T-helper 22 cell (primary cell): ENCODE data around the gene DPH5.
A peak's percentile ranks its signal among the peaks of the same experiment; 100 is the strongest.
"Not testable (repeated sequence)": the region's sequence is repeated elsewhere in the genome, so short reads cannot be mapped to it uniquely, and the experiment has no call there.

Experiments used
- DNase-seq: peaks from one replicate; pipeline ENCODE4 v3.0.0-alpha.2; 2020; ENCODE audit warnings: low read depth

The DPH5 gene, protein sequence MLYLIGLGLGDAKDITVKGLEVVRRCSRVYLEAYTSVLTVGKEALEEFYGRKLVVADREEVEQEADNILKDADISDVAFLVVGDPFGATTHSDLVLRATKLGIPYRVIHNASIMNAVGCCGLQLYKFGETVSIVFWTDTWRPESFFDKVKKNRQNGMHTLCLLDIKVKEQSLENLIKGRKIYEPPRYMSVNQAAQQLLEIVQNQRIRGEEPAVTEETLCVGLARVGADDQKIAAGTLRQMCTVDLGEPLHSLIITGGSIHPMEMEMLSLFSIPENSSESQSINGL

DNA sequence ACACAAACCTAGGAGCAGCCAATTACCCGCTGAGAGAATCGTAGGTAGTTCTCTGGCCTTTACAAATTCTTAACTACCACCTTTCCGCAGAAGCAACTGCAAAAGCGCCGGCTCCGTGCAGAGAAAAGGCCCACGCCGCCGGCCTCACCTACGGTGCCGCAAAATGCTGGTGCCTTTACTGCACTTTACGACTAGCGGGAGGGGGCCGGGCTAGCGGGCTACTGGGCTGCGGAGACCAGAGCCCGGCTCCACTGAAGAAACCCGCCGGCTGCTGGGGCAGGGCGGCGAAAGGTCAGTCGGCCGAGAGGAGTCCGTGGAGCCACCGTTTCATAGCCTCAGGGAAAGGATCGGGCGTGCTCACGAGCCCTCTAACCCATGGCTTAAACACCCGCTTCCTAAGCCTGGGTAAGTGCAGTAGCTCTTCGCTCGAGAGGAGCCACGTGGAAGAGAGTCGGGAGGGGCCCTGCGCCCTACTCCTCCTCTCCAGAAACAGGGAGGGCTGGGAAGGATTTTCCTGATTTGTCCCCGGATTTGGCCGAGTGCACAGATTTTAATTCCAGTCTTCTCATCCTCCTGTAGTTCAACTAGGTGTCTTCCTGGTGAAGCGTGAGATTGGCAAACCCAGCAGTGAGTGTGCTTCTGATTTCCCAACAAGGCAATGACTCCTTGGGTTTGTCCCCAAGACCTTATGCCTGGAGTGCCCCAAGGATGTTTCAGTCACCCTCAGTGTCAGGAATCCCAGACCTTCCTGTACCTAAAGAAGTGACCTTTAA, at the start of gene DPH5:
Gene DPH5 (minus strand): TSS at position 128 of the 773 bp plus-strand sequence. CDS start 341 bp downstream, outside the sequence.
- DNase-seq = peak; percentile 73

DNA sequence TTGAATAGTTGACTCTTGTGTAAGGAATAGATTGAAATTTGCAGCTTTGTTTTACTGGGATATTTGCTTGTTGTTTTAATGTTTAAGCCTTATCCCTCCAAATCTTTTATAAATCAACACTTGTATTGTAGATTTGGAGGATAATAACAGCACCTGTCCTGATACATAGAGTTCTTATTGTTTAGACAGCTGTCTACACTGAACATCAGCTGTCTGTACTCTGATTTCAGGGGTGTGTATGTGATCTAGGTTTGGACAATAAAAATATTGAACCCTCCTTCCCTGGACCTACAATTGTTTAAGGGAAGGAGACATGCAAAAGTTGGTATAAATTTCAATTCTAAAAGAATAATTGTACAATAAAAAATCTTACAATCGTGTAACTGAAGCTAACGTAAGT, 48.3 kb upstream of the DPH5 start:
- no peak for DNase-seq

DNA sequence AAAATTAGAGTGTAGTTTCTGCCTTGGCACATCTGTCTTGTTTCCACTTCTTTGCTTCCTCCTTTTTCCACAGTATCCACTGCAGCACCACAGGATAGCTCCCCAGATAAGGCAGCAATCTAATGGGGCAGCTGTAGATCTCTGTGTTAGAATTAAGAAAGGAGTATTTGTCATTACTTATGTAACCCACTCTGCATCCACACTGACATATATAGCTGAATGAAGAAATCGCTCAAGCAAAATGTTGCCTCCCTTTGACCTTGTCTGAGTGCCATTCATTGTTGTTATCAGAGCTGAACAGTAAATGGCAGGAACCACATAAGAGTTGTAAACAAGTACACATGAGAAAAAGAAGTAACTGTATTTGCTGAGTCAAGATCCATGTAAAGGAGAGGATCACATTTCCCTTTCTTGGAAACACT, 45.9 kb upstream of the DPH5 start:
- DNase-seq = no peak

DNA sequence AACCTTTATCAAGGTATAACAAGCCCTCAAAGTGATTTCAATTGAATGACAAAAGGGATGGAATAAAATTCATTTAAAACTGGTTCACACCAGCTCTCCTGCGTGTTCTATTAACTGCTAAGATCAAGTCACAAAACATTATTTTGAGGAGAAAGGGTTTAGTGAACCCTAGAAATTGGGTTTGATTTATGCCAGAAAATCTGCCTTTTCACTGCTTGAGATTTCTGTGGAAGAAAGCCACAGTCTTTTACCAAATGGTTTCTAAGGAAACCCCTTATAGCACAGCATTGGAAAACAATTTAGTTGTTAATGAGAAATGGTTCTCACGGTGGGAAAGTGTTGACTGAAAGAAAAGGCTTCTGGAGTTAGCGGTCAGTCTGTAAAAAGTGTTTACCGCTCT, 43.6 kb upstream of the DPH5 start:
- no peak for DNase-seq

DNA sequence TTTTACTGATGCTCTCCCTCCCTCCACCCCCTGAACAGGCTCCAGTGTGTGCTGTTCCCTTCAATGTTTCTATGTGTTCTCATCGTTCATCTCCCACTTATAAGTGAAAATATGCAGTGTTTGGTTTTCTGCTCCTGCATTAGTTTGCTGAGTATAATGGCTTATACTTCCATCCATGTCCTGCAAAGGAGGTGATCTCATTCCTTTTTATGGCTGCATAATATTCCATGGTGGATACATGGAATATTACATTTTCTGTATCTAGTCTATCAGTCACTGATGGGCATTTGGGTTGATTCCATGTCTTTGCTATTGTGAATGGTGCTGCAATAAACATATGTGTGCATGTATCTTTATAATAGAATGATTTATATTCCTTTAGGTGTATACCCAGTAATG, 41.4 kb upstream of the DPH5 start:
- DNase-seq = not testable (repeated sequence)

DNA sequence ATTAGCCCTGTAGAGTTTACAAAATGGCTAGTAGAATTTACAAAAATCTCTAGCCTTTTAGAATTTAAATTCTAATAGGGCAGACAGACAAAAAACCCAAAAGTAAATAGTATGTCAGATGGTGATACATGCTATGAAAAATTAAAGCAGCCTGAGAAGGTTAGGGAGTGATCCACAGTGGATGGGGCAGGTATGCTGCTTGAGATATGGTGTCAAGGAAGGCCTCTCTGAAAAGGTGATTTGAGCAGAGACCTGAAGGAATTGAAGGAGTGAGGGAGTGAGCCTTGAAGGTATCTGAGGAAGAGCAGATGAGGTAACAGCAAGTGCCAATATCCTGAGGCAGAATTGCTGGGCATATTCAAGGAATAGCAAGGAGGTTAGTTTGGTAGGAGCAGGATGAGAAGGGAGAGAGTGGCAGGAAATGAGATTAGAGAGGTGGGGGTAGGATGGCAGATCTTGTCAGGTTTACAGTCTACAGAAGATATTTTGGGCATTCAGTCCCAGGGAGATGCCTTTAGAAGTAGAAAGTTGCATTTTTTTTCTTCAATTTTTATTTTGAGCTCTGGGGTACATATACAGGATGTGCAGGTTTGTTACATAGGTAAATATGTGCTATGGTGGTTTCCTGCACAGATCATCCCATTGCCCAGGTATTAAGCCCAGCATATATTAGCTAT, 40.8 kb upstream of the DPH5 start:
- DNase-seq = no peak

DNA sequence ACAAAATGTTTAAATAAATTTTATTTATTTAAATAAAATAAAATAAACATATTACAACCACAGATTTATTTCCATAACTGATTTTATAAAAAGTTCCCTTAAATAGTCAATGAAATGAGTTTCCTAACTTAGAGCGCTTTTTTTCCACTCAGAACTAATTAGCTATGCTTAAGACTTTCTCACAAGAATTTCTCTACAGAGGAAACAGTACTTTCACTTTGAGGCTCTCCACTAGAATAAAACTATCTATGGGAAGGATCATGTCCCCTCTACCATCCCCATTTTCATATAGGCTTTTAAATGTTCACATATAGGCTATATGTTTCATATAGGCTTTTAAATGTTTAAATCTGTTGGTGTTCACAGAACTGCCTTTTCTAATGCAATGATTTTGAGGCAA, 40.0 kb upstream of the DPH5 start:
- no peak for DNase-seq

DNA sequence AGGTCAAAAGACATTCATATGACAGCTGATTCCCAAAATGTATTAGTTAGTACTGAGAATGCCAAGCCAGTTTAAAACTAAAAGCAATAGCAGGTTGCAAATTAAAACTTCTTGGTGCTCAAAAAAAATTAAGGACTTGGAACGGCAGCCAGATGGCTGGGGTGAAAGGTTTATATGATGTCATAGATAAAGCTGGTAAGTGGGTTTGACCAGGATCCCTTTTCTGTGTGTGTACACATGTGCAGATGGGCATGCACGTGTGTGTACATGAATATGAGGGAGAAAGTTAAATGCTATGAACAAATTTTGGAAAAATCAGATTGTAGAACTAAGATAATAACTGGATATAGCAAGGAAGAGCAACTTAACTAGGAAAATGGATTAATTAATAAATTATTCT, 39.1 kb upstream of the DPH5 start:
- no peak for DNase-seq

DNA sequence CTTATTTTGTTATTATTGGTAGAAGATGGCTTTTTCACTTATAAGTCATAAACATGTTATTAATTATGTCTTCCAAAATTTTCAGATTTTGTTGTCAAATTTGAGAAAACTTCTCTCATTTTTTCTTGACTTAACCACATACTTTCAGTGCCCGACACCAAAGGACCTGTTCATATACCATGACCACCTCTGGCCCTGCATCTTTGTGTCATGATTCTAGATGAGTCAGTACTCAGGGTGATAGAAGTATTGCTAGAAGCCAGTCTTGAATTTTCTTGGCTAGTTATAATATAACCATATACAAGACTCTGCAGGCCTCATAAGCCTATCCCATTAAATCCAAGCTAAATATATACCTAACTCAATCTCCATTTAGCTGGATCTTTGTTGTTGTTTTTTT, 35.4 kb upstream of the DPH5 start:
- DNase-seq = no peak

DNA sequence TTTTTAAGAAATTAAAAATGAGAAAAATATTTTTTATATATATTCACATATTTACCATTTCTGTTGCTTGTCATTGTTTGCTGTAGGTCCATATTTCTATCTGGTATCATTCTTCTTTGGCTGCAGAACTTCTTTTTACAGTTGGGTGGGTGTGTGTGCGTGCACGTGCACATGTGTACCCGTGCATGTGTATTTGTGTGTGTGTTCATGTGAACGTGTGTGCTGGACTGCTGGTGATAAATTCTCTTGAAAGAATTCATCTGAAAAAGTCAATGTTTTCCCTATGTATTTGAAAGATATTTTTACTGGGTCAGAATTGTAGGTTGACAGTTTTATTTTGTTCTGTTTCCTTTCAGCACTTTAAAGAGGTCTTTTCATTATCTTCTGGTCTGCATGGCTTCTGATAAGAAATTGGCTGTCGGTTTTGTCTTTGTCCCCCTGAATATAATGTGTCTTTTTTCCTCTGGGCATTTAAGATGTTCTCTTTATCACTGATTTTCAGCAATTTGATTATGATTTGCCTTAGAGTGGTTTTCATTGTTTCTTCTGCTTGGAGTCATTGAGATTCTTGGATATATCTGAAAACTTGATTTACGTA, 34.5 kb upstream of the DPH5 start:
- no peak for DNase-seq

DNA sequence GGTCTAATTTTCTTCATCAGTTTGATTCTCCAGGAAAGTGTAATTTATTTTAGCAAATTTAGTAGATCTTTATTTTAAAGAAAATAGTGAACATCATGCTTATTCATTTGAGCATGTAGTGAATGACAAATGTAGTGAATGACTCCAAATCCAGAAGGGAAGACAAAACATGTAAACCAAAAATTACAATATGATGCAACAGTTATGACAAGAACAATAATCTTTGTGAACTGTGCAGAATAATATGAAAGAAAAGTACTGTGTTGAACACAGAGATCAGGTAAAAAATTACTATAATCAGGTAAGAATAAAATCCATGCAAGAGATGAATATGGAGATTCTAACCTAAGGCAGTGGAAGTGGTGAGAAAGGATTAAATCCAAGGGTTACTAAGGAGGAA, 30.0 kb upstream of the DPH5 start:
- no peak for DNase-seq

DNA sequence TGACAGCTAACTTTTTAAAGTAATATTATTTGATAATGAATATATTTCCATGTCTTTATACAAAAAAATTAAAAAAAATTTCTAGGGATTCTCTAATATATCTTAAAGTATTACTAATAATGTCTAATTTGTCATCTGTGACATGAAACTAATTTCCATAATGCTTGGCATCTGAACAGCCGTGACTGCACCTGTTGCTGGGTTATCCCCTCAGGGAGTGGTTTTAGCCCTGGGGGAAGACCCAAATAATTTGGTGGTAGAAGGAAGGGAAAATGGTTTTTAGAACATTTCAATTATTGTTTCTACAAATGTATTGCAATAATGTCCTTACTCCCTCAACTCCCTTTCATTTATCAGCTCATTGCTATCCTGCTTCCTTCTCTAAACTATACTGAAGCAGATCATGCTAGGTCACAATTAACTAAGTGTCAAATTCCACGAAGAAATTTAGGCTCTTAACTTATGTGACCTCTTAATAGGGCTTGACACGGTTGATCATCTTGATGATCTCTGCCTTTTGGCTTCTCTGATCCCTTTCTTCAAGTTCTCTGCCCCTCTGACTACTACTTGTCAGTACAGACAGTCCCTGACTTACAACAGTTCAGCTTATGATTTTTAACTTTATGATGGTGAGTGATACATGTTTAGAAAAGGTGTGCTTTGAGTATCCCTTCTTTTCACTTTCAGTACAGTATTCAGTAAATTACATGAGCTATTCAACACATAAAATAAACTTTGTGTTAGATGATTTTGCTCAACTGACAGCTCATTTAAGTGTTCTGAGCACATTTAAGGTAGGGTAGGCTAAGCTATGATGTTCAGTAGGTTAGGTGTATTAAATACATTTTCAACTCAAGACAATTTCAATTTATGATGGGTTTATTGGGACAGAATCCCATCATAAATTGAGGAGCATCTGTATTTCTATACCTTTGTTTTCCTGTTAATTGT, 26.4 kb upstream of the DPH5 start:
- no peak for DNase-seq

DNA sequence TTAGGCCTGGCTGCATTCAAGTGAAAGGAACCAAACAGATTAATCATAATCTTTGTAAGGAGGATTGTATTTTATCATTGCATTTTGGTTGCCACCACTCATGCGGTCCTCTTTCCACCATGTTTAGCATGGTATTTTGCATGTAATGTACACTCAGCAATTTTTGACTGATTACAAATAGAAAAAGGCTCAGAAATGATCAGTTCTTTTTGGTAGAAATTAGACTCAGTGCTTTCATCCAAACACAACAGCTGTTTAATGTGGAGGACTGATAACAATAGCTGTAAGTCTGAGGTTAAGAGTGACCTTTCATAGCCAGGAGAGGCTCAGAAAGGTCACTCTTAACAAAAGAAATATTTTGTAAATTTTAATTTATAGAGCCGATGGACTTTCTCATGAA, 25.3 kb upstream of the DPH5 start:
- DNase-seq = no peak

DNA sequence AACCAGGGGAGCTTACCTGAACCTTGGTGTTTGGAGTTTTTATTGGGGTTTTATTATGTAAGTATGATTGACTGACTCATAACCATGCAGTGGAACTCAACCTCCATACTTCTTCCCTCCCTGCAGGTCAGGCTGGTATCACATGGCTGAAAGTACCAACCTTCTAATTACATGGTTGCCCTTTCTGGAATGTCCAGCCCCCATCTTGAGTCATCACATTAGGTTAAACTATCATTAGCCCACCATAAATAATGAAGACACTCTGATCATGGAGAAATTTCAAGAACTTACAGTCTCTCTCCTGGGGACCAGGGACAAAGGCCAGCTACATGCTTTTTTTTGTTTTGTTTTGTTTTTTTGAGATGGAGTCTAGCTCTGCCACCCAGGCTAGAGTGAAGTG, 19.2 kb upstream of the DPH5 start:
- DNase-seq = no peak

DNA sequence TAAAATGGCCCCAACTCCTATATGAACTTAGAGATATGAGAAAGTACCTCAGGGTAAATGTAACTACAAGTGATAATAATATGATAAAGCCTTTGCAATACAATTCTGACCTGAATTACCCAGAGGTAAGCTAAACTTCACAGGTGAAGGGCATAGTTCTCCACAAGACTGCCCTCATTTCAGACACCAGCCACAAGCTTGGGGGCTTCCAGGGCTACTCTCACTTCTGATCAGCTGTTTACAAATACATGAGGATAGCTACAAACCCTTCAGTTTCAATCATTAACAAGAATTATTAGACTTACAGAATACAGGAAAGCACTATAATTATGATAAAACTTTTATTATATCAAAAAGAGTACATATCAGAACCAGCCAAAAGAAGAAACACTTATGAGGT, 18.7 kb upstream of the DPH5 start:
- no peak for DNase-seq

DNA sequence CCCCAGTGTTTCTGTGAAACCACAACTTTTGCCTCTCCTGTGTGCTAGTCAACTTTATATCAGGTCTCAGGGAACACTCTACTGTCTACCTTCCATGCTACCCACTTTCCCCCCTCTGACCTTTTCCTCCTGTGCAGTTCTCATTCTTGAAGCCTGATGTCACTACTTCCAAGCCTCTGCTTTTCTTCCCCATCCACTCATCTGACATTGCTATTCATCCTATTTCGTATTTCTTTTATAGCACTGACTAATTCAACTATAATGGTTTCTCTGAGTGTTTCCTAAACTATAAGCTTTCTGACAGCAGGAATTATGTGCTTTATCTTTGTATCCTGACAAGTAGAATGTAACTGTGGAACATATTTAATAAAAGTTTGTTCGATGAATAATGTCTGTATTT, 18.2 kb upstream of the DPH5 start:
- no peak for DNase-seq

DNA sequence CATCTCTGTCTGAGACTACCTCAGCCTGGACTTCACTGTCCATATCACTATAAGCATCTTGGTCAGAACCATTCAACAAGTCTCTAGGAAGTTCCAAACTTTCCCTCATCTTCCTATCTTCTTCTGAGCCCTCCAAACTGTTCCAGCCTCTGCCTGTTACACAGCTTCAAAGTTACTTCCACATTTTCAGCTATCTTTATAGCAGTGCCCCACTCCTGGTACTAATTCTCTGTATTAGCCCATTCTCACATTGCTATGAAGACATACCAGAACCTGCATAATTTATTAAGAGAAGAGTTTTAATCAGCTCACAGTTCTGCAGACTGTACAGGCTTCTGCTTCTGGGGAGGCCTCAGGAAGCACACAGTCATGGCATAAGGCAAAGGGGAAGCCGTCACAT, 15.7 kb upstream of the DPH5 start:
- DNase-seq = no peak

DNA sequence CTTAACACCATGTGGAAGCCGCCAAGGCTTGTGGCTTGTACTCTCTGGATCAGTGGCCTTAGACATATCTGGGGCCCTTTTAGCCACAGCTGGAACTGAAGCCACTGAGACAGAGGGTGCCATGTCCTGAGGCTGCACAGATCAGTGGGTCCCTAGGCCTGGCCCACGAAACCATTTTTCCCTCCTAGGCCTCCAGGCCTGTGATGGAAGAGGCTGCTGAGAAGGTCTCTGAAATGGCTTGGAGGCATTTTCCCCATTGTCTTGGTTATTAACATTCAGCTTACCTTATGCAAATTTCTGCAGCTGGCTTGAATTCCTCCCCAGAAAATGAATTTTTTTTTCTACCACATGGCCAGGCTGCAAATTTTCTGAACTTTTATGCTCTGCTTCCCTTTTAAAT, 15.1 kb upstream of the DPH5 start:
- no peak for DNase-seq

DNA sequence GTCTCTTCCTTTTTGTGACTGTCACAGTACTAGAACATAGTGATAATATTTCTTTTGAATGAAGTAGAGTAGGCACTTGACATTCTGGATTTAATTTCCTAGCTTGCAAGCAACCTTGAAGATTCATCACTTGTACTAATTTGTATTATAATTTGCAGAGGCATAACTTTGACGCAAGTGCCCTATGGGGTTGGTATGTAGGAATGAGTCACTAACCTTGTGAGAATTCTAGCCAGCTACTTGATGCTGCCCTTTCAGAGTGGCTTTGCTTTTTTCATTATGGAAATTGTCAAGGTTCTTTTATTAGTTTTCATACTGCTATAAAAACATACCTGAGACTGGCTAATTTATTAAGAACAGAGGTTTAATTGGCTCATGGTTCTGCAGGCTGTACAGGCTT, 13.7 kb upstream of the DPH5 start:
- DNase-seq = no peak

DNA sequence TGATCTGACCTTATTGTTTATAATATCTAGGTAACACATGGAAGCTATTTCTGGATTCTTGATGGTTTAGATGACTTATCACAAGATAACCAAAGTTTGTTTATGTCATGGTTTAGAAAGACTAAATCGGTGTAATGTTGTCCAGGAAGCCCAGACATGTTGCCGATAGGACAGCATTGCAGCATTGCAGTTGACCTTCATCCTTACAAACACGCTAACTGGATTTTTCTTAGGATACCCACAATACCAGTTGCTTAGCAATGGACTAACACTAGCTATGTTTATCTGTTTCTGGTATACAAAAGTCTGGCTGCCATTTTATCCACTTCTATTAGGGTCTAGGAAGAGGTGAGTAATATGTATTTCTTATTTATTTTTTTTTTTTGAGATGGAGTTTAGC, 11.7 kb upstream of the DPH5 start:
- DNase-seq = no peak

DNA sequence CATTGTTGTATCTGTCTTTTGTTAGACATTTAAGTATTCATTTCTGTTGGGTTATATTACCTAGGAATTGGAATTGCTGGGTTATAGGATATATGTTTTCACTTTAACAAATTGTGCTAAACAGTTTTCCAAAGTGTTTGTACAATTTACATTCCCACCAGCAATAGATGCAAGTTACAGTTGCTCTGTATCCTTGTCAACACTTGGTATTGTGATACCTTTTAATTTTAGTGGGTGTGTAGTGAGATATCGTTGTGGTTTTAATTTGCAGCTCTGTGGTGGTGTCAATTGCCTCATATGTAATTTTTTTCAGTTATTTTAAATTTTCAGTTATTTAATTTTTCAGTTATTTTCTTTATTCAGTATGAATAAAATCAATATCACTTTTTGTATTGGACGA, 7.4 kb upstream of the DPH5 start:
- DNase-seq = no peak

DNA sequence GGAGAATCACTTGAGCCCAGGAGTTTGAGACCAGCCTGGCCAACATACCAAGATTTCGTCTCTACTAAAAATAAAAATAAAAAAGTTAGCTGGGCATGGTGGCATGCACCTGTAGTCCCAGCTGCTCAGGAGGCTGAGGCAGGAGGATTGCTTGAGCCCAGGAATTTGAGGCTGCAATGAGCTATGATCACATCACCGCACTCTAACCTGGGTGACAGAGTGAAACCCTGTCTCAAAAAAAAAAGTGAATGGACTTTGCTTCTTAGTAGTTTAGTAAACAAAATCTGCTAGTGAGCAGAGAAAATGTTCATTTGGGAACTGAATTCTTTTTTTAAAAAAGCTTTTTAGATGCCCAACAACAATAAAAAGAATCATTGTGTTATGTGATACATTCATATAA, 6.5 kb upstream of the DPH5 start:
- not testable (repeated sequence) for DNase-seq
